ENCODE results near the gene PLB1.

PLB1 gene

DNA sequence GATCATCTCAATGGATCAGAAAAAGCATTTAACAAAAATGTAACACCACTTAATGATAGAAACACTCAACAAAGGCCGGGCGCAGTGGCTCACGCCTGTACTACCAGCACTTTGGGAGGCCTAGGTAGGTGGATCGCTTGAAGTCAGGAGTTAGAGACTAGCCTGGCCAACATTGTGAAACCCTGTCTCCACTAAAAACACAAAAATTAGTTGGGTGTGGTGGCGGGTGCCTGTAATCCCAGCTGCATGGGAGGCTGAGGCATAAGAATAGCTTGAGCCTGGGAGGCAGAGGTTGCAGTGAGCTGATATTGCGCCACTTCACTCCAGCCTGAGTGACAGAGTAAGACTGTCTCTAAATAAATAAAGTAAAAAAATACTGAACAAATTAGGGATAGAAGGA lies 74.6 kb downstream of the PLB1 start:
- TF ChIP-seq, protein P1, sequence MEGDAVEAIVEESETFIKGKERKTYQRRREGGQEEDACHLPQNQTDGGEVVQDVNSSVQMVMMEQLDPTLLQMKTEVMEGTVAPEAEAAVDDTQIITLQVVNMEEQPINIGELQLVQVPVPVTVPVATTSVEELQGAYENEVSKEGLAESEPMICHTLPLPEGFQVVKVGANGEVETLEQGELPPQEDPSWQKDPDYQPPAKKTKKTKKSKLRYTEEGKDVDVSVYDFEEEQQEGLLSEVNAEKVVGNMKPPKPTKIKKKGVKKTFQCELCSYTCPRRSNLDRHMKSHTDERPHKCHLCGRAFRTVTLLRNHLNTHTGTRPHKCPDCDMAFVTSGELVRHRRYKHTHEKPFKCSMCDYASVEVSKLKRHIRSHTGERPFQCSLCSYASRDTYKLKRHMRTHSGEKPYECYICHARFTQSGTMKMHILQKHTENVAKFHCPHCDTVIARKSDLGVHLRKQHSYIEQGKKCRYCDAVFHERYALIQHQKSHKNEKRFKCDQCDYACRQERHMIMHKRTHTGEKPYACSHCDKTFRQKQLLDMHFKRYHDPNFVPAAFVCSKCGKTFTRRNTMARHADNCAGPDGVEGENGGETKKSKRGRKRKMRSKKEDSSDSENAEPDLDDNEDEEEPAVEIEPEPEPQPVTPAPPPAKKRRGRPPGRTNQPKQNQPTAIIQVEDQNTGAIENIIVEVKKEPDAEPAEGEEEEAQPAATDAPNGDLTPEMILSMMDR (IDR thresholded peaks at IDR 0.05; ENCODE audit: borderline replicate concordance, extremely low read depth, low read length, poor library complexity, severe bottlenecking) = no peak
- TF ChIP-seq EZH2 (IDR thresholded peaks at IDR 0.05; ENCODE audit: borderline replicate concordance, low read depth, low read length, severe bottlenecking) = no peak
- DNase-seq = no peak

DNA sequence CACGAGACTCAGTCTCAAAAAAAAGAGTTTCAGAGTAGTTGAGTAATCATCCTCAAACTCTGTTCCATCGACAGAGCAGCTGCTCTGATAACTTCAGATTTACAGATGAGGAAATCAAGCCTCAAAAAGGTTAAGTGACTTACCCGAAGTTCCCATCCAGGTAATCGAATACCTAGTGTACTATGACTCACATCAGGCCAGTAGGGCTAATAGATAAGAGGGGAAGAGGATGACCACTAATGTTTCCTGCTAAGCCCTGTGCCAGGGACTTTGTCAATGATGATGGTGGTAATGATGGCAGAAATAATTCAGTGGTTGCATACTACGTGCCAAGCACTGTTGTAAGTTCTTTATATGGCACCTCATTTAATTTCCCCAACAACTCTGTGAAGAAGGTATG lies 80.9 kb downstream of the PLB1 start:
- Histone ChIP-seq H4K20me1 (ENCODE audit: insufficient read depth, low read length) (no peaks in the 10 kb centered on the region), H3K4me1 (ENCODE audit: insufficient read depth, low read length) (no peaks in the 10 kb centered on the region)
- DNase-seq = no peak

More for the DNA sequence above, 74.6 kb downstream of the PLB1 start:
- Histone ChIP-seq H2AFZ (ENCODE audit: low read depth, low read length) (no peak overlapping the region), H3K4me3 (ENCODE audit: low read depth in 1 of 2, low read length in 2 of 2) (no peak overlapping the region), H3K4me1 (ENCODE audit: insufficient read depth, low read length) (peaks cover 17% of the 10 kb centered on the region), H3K27me3 (ENCODE audit: insufficient read depth, low read length, poor library complexity) (peaks cover 4% of the 10 kb centered on the region), H3K79me2 (ENCODE audit: insufficient read depth, low read length) (no peaks in the 10 kb centered on the region), H3K36me3 (ENCODE audit: insufficient read depth, low read length) (no peaks in the 10 kb centered on the region), H3K9ac (ENCODE audit: low read depth, low read length) (no peak overlapping the region), H3K4me2 (ENCODE audit: insufficient read depth, low read length) (no peak overlapping the region), H3K27ac (ENCODE audit: low read length) (no peak overlapping the region), H4K20me1 (ENCODE audit: insufficient read depth, low read length) (no peaks in the 10 kb centered on the region), H3K9me3 (ENCODE audit: insufficient read depth, low read length, severe bottlenecking) (no peaks in the 10 kb centered on the region)
- no peak for ATAC-seq (ENCODE audit: insufficient read depth, low read depth)

DNA sequence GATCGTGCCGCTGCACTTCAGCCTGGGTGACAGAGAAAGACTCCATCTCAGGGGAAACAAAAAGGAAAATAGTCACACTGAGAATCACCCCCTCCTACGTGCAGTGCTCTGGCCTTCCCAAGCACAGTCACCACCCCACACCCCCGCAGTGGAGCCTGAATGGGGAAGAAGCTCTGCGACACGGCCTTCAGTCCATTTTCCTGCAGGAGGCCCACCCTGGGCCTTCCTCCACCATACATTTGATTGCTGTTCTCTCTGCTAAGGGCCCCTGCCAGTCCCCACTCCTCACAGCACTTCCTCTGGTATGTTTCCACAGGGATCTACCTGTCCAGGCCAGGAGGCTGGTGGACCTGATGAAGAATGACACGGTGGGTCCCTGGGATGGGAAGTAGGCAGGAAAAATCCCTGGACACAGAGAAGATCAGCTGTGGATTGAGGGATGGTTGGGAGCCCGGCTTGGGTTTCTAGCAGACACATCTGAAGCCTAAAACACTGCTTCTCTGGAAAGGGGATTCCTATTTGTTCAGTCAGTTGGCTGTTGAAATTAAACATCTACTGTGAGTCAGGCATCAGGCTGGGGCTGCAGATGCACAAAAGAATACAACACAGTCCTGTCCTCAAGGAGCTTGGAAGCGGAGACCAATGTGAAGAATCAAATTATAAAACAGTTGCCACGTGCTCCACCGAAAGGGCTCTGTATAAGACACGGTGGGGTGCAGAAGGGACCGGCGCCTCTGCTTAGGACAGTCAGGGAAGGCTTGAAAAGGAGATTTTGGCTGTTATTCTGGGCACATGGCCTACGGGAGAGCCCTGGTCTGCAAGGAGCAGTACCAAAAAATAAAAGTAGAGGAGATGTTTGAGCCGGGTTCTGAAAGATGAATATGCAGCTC lies 82.2 kb downstream of the PLB1 start:
- ATAC-seq (ENCODE audit: insufficient read depth, low read depth) (no peak), DNase-seq (no peak)
- H3K4me1 ChIP-seq (ENCODE audit: insufficient read depth, low read length) = no peaks in the 10 kb centered on the region
- no peaks in the 10 kb centered on the region for H3K79me2 ChIP-seq (ENCODE audit: insufficient read depth, low read length)
- no peak overlapping the region for H3K9ac ChIP-seq (ENCODE audit: low read depth, low read length)
- peaks cover 4% of the 10 kb centered on the region for H3K27me3 ChIP-seq (ENCODE audit: insufficient read depth, low read length, poor library complexity)
- no peak overlapping the region for H2AFZ ChIP-seq (ENCODE audit: low read depth, low read length)
- no peaks in the 10 kb centered on the region for H4K20me1 ChIP-seq (ENCODE audit: insufficient read depth, low read length)
- no peak overlapping the region for H3K4me3 ChIP-seq (ENCODE audit: low read depth in 1 of 2, low read length in 2 of 2)
- H3K9me3 ChIP-seq (ENCODE audit: insufficient read depth, low read length, severe bottlenecking) = no peaks in the 10 kb centered on the region
- no peaks in the 10 kb centered on the region for H3K36me3 ChIP-seq (ENCODE audit: insufficient read depth, low read length)
- TF ChIP-seq, protein P1 (IDR thresholded peaks at IDR 0.05; ENCODE audit: borderline replicate concordance, extremely low read depth, low read length, poor library complexity, severe bottlenecking) = no peak
- TF ChIP-seq EZH2 (IDR thresholded peaks at IDR 0.05; ENCODE audit: borderline replicate concordance, low read depth, low read length, severe bottlenecking) = no peak
- H3K27ac ChIP-seq (ENCODE audit: low read length) = no peak overlapping the region
- H3K4me2 ChIP-seq (ENCODE audit: insufficient read depth, low read length) = no peak overlapping the region

More for the DNA sequence above, 80.9 kb downstream of the PLB1 start:
- H3K79me2 ChIP-seq (ENCODE audit: insufficient read depth, low read length) = no peaks in the 10 kb centered on the region
- ATAC-seq (ENCODE audit: insufficient read depth, low read depth) = no peak
- H3K27me3 ChIP-seq (ENCODE audit: insufficient read depth, low read length, poor library complexity) = peaks cover 4% of the 10 kb centered on the region
- H3K9ac ChIP-seq (ENCODE audit: low read depth, low read length) = no peak overlapping the region
- no peak overlapping the region for H3K4me3 ChIP-seq (ENCODE audit: low read depth in 1 of 2, low read length in 2 of 2)
- H3K9me3 ChIP-seq (ENCODE audit: insufficient read depth, low read length, severe bottlenecking) = no peaks in the 10 kb centered on the region
- H3K36me3 ChIP-seq (ENCODE audit: insufficient read depth, low read length) = no peaks in the 10 kb centered on the region
- H3K27ac ChIP-seq (ENCODE audit: low read length) = no peak overlapping the region
- H2AFZ ChIP-seq (ENCODE audit: low read depth, low read length) = no peak overlapping the region
- no peak overlapping the region for H3K4me2 ChIP-seq (ENCODE audit: insufficient read depth, low read length)
- TF ChIP-seq, protein P1 (IDR thresholded peaks at IDR 0.05; ENCODE audit: borderline replicate concordance, extremely low read depth, low read length, poor library complexity, severe bottlenecking) = no peak
- TF ChIP-seq EZH2 (IDR thresholded peaks at IDR 0.05; ENCODE audit: borderline replicate concordance, low read depth, low read length, severe bottlenecking) = no peak

Data from DND-41 (cell line).